Measurements from ENCODE around the gene DNAJC2. TPM values are rescaled to one million over a fixed set of nuclear protein-coding genes. Genes with fewer than 3 reads are reported as not detected.
"Not testable (repeated sequence)": the region's sequence is repeated elsewhere in the genome, so short reads cannot be mapped to it uniquely, and the experiment has no call there.

DNAJC2 gene
- total RNA-seq, 1 experiment from 2014 or later = 33.8 TPM

DNA sequence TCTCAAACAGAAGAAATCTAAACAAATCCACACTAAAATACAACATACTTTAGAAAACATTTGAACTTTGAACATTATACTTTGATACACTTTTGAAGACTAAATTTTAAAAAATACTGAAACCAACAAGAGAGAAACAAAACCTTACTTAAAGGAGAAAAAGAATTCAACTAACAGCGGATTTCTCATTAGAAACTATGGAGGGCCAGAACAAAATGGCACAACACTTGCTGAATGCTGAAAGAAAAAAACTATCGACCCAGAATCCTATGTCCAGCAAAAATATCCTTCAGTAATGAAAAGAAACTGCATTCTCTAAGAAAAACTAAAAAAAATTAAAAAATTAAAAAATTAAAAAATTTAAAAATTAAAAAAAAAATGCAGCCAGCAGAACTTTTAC, 80.5 kb downstream of the DNAJC2 start:
- CTCF ChIA-PET; BruUV-seq (replicated peaks); H3K4me1 Mint-ChIP-seq (ENCODE audit: low read depth, unreplicated experiment); H3K4me3 Mint-ChIP-seq (ENCODE audit: low read depth, unreplicated experiment); intact Hi-C loops (cut with micrococcal nuclease; ENCODE audit: unreplicated experiment); H3K27ac Mint-ChIP-seq (ENCODE audit: unreplicated experiment); DNase-seq; H3K27me3 Mint-ChIP-seq (ENCODE audit: unreplicated experiment); H3K9me3 Mint-ChIP-seq (ENCODE audit: low read depth, unreplicated experiment); H3K36me3 Mint-ChIP-seq (ENCODE audit: insufficient read depth, unreplicated experiment): not testable (repeated sequence)

Other genes starting within 250 kb of the DNAJC2 start
- gene NAPEPLD, start 195.7 kb downstream of the DNAJC2 start, total RNA-seq (2022) = 25.9 and 28.6 TPM in 2 replicates
- gene PMPCB, start 47.3 kb downstream of the DNAJC2 start, total RNA-seq (2022) = 34.2 and 34.4 TPM in 2 replicates
- 105 and 114 TPM in 2 replicates for gene PSMC2, start 2.9 kb upstream of the DNAJC2 start, total RNA-seq (2022)
- gene SLC26A5, start 101.4 kb upstream of the DNAJC2 start, total RNA-seq (2022) = not detected in 2 replicates